DND-41 (cell line): ENCODE measurements around the gene CTDSP2.

Experiments
- EZH2 ChIP-seq: IDR thresholded peaks from 3 replicates; pipeline ENCODE4 v1.6.1; 2012; ENCODE audit warnings: borderline replicate concordance, low read depth, mild to moderate bottlenecking, moderate library complexity, low read length, inconsistent platforms; ENCODE audit not compliant: severe bottlenecking
- TF ChIP-seq, protein P1 (sequence below): IDR thresholded peaks from 2 replicates; pipeline ENCODE4 v1.5.1; 2012; ENCODE audit warnings: borderline replicate concordance, low read length, moderate library complexity, mild to moderate bottlenecking; ENCODE audit not compliant: poor library complexity, severe bottlenecking; ENCODE audit errors: extremely low read depth

DNA sequence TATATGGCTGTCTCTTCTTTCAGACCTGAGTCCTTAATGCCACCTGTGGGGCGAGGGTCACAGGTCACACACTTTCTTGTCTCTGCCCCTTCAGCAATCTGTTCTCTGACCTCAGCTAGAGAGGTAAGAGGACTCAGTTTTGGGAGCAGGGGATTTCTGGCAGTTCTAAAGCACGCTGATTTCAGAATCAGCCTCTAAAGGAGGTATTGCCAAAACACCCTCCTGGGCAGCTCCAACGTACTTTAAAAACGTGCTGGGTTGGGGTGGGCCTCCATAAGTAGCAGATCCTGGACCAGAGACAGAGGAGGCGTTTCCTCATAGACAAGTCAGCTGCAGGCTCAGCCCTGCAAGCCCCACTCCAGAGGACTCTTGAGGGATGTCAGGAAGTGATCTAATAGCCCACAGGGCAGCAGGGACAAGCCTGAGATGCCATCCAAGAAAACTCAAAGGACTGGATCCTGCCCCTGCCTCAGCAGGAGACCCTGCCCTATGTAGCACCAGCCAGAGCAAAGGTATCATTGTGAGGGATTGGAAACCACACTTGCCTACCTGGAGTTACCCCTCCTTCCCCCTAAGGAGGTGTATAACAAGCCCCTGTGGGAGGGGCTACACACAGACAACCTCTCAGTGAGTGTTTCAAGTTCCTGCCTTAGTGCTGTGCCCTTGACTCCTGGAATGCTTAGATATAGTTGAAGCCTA is 8.5 kb downstream of the CTDSP2 start:
- TF ChIP-seq, protein P1, sequence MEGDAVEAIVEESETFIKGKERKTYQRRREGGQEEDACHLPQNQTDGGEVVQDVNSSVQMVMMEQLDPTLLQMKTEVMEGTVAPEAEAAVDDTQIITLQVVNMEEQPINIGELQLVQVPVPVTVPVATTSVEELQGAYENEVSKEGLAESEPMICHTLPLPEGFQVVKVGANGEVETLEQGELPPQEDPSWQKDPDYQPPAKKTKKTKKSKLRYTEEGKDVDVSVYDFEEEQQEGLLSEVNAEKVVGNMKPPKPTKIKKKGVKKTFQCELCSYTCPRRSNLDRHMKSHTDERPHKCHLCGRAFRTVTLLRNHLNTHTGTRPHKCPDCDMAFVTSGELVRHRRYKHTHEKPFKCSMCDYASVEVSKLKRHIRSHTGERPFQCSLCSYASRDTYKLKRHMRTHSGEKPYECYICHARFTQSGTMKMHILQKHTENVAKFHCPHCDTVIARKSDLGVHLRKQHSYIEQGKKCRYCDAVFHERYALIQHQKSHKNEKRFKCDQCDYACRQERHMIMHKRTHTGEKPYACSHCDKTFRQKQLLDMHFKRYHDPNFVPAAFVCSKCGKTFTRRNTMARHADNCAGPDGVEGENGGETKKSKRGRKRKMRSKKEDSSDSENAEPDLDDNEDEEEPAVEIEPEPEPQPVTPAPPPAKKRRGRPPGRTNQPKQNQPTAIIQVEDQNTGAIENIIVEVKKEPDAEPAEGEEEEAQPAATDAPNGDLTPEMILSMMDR, result no peak
- no peak for TF ChIP-seq EZH2
